ENCODE data around the gene ACAD11. TPM values are rescaled to one million over a fixed set of nuclear protein-coding genes. Genes with fewer than 3 reads are reported as not detected.

Gene ACAD11
- total RNA-seq, 2 donors from 2014 or later, result 28.8 to 52.1 TPM

DNA sequence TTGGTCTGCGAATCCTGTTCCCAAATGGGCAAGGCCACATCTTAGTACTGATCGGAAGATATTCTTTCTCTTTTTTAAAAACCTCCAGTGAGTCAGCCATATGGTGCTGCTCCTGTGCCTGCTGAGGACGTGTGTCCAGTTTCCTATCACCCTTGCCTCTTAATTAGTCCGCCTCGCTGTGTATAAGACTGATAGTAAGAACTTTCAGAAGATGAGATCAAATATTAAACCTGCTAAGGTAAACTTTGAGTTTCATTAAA, 1.1 kb upstream of the ACAD11 start:
- peaks cover 52% of the 10 kb centered on the region for H3K4me1 ChIP-seq
- no peaks in the 10 kb centered on the region for H3K36me3 ChIP-seq (replicated peaks in 1 of 2; ENCODE audit: insufficient read depth in 1 of 2, low read depth in 2 of 2)
- no peak for DNase-seq
- H3K9me3 ChIP-seq, result no peaks in the 10 kb centered on the region
- H3K27me3 ChIP-seq, result no peaks in the 10 kb centered on the region
- WGBS, 2 donors, result 1% methylated on average over 5 of the region's 5 CpGs
- H3K4me3 ChIP-seq, result peak overlapping the region; percentile 76 to 92
- ATAC-seq, result peak; percentile 20
- TF ChIP-seq POLR2A (IDR thresholded peaks at IDR 0.05), result no peak
- TF ChIP-seq, protein P1, sequence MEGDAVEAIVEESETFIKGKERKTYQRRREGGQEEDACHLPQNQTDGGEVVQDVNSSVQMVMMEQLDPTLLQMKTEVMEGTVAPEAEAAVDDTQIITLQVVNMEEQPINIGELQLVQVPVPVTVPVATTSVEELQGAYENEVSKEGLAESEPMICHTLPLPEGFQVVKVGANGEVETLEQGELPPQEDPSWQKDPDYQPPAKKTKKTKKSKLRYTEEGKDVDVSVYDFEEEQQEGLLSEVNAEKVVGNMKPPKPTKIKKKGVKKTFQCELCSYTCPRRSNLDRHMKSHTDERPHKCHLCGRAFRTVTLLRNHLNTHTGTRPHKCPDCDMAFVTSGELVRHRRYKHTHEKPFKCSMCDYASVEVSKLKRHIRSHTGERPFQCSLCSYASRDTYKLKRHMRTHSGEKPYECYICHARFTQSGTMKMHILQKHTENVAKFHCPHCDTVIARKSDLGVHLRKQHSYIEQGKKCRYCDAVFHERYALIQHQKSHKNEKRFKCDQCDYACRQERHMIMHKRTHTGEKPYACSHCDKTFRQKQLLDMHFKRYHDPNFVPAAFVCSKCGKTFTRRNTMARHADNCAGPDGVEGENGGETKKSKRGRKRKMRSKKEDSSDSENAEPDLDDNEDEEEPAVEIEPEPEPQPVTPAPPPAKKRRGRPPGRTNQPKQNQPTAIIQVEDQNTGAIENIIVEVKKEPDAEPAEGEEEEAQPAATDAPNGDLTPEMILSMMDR (IDR thresholded peaks at IDR 0.05), result no peak
- H3K27ac ChIP-seq, result peak overlapping the region; percentile 81 to 98 (median 90)
- intact Hi-C loops (cut with DNase I), result no loop called here

DNA sequence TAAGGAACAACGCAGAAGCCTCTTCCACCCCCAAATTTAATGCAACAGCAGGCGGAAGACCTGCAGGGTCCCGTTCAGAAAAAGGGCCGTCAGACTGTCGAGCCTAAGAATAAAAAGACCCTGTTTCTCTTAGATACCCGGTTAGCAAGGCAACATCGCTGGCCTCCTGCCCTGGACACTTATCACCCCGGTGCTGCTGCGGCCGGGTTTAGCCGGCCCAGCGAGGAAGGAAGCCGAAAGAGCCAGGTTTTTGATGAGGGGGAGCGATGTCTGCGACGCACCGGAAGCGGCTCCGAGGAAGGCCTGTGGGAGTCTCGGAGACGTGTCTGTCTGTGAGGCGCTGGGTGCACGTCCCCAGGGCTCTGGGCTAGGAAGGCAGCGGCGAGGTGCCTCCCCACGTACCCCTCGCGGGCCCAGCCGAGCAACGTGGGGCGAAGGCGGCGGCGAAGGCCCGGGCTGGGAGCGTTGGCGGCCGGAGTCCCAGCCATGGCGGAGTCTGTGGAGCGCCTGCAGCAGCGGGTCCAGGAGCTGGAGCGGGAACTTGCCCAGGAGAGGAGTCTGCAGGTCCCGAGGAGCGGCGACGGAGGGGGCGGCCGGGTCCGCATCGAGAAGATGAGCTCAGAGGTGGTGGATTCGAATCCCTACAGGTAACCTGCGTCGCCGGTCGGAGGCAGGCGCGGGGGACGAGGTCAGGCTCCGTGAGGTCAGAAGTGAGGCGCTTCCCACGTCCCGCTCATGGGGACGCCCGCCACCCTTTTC, 622 bp upstream of the ACAD11 start, which contains the start of gene UBA5:
TSS of gene UBA5 (plus strand) at position 278 of the 759 bp plus-strand sequence. CDS start at position 487, 209 bp downstream.
- Histone ChIP-seq H3K27me3 (no peaks in the 10 kb centered on the region), H3K36me3 (replicated peaks in 1 of 2; ENCODE audit: insufficient read depth in 1 of 2, low read depth in 2 of 2) (no peaks in the 10 kb centered on the region), H3K27ac (peak within 1 kb of the TSS; percentile 81 to 98 (median 90)), H3K4me3 (peak within 1 kb of the TSS; percentile 76 to 92), H3K9me3 (no peaks in the 10 kb centered on the region), H3K4me1 (peaks cover 49% of the 10 kb centered on the region)
- WGBS, 2 donors, result 0% methylated on average over 12 to 64 of the region's 64 CpGs
- DNase-seq, result peak; percentile 67 to 74 (median 69)
- TF ChIP-seq, protein P1 (IDR thresholded peaks at IDR 0.05), result no peak
- peak; percentile 56 to 76 (median 59) for TF ChIP-seq POLR2A (IDR thresholded peaks at IDR 0.05)
- intact Hi-C loops (cut with DNase I), result no loop called here
- peak; percentile 79 for ATAC-seq

GRCh38 chr3:132659000-132659364, 627 bp downstream of the ACAD11 start:
- peaks cover 43% of the 10 kb centered on the region for H3K4me1 ChIP-seq
- 5 to 9% methylated on average over 7 of the region's 7 CpGs for WGBS, 2 donors
- peak overlapping the region in 3 of 4 donors; percentile 81 to 98 (median 97) for H3K27ac ChIP-seq
- ATAC-seq (no peak), DNase-seq (no peak)
- no peak for TF ChIP-seq POLR2A (IDR thresholded peaks at IDR 0.05)
- TF ChIP-seq, protein P1 (IDR thresholded peaks at IDR 0.05), result no peak
- H3K4me3 ChIP-seq, result peak overlapping the region in 1 of 2 donors; percentile 92
- intact Hi-C loops (cut with DNase I), result no loop called here
- H3K27me3 ChIP-seq, result no peaks in the 10 kb centered on the region
- no peaks in the 10 kb centered on the region for H3K36me3 ChIP-seq (replicated peaks in 1 of 2; ENCODE audit: insufficient read depth in 1 of 2, low read depth in 2 of 2)
- H3K9me3 ChIP-seq, result no peaks in the 10 kb centered on the region

DNA sequence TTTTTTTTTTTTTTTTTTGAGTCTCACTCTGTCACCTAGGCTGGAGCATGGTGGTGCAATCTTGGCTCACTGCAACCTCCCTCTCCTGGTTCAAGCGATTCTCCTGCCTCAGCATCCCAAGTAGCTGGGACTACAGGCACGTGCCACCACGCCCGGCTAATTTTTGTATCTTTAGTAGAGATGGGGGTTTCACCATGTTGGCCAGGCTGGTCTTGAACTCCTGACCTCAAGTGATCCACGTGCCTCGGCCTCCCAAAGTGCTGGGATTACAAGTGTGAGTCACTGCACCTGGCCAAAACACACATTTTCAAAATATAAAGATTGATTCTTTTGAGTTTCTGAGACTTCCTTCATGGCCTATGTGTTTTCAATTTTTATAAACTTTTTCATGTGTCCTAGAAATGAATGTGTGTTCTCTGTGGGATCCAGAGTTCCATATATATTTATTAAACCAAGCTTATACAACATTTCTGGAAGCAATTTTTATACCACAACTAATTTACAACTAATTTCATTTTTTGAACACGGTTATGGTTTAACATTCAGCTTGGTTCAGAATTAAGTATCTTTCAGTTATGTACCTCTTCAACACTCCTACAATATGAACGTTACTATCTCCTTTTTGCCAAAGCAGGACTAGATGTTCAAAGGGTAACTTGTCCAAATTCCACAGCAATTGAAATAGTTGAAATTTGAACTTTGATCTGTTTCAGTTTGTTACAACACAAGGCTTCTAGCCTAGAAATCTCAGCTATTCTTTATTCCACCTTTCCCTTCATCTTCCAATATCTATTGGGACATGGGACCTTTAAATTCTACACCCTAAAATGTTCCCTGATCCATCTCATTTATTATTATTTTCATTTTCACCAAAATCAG, 1.5 kb downstream of the ACAD11 start:
- peaks cover 34% of the 10 kb centered on the region for H3K4me1 ChIP-seq
- intact Hi-C loops (cut with DNase I), result no loop called here
- no peaks in the 10 kb centered on the region for H3K36me3 ChIP-seq (replicated peaks in 1 of 2; ENCODE audit: insufficient read depth in 1 of 2, low read depth in 2 of 2)
- 71 to 75% methylated on average over 8 of the region's 8 CpGs for WGBS, 2 donors
- no peaks in the 10 kb centered on the region for H3K9me3 ChIP-seq
- no peaks in the 10 kb centered on the region for H3K27me3 ChIP-seq
- no peak overlapping the region for H3K27ac ChIP-seq
- TF ChIP-seq POLR2A (IDR thresholded peaks at IDR 0.05), result no peak
- TF ChIP-seq, protein P1 (IDR thresholded peaks at IDR 0.05), result no peak
- ATAC-seq, result no peak
- DNase-seq, result no peak
- H3K4me3 ChIP-seq, result no peak overlapping the region

All from body of pancreas (tissue), 4 donors.